Activated CD8-positive, alpha-beta memory T cell treated with anti-CD3 and anti-CD28 coated beads, Interleukin-2, amount 50 U/mL, for 4 hours (primary cell): ENCODE measurements around the gene METTL2A.
"Not testable (repeated sequence)": the region's sequence is repeated elsewhere in the genome, so short reads cannot be mapped to it uniquely, and the experiment has no call there.

Source experiments
- DNase-seq: peaks from one replicate; pipeline ENCODE4 v3.0.0-alpha.2; 2020

Gene METTL2A

DNA sequence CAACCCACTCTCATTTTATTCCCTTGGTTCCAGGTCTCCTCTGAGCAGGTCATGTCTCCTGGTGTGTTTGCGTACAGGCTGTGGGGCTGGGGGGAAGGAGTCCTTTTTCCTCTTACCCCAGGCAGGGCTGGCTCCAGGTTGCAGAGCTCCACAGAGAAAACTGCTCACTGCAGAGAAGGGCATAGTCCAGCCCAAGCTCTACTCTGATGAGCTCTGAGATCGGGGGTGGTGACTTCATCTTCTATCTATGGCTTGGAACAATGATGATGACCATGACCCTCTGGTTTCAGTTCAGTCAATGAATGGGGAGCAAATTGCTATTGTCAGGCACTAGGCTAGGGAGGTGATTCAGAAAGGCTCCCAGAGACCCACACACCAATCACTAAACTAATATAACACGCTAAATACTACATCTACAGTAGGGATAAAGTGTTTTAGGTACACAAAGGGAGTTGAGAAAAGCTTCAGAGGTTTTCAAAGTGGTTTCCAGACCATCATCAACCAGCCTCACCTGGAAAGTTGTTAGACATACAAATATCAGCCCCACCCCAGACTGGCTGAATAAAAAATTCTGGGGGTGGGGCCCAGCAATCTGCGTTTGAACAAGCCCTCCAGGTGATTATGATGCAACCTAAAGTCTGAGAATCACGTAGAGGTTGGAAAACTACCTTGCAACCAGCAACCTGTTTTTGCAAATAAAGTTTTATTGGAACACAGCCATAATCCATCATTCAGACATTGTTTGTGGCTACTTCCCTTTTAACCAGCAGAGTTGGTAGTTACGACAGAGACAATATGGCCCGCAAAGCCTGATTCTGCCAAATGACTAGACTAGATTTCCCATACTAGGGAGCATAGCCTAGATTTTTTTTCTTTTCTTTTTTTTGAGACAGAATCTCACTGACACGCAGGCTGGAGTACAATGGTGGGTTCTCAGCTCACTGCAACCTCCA is 49.6 kb downstream of the METTL2A start:
- not testable (repeated sequence) for DNase-seq

- DNase-seq = not testable (repeated sequence)
Measured at GRCh38 chr17:62477111-62477510, 53.4 kb downstream of the METTL2A start.

- DNase-seq = peak; percentile 41
Measured at GRCh38 chr17:62477718-62478408, 54.2 kb downstream of the METTL2A start.

GRCh38 chr17:62478424-62478879 is 54.8 kb downstream of the METTL2A start, which contains the start of gene TLK2:
TSS of gene TLK2 (plus strand) at chr17:62478825. CDS start at chr17:62481126, 2,301 bp downstream.
- DNase-seq = peak; percentile 82

DNA sequence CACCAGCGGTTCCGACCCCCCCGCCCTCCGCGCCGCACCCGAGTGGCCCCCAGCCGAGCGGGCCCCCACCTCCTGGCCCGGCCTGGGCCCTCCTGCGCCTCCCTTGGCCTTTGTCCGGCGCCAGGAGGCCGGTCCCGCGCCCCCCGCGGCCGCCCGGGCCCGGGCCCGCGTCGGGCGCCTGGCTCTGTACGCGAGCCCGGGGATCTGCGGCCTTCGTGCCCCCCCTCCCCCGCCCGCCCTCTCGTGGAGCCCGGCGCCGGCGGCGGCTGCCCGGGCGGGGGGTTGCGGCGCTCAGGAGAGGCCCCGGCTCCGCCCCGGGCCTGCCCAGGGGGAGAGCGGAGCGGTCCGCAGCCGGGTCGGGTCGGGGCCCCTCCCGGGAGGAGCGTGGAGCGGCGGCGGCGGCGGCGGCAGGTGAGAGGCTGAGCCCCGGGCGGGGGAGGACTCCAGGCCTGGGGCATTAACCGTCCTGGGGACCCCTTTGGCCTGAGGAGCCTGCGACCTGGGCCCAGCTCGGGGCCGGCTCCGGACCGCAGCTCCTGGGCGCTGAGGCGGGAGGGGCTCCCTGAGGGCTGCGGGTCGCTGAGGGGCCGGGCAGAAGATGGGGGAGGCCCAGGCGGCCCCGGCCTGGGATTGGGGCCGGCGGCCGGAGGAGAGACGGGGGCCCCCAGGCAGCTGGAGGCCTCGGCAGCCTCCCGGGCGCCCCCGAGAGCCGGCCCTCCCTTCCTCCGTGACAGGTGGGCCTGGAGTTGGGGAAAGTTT is 55.4 kb downstream of the METTL2A start:
- peak; percentile 50 for DNase-seq

GRCh38 chr17:62479639-62480258 is 56.1 kb downstream of the METTL2A start:
- DNase-seq = not testable (repeated sequence)

- DNase-seq = not testable (repeated sequence)
Measured at GRCh38 chr17:62482553-62482952, 58.9 kb downstream of the METTL2A start.

DNA sequence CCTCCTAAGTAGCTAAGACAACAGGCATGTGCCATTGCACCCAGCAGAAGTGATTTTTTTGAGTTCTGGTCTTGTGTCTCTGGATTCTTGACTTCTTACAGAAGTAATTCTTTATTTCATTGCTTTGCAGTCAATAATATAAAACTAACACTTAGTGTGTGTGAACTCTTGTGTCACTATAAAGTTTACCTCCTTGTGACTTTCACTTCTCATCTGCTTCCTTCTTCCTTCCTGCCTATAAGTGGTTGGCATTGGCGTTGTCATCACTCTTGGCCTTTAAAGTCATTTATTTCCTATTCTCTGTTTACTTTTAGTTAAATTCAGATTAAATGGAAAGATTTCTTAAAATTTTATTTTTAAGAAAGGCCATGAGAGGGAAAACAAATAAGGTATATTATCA is 67.3 kb downstream of the METTL2A start:
- not testable (repeated sequence) for DNase-seq

GRCh38 chr17:62493049-62493655 is 69.5 kb downstream of the METTL2A start:
- DNase-seq = not testable (repeated sequence)

GRCh38 chr17:62494073-62494472 is 70.4 kb downstream of the METTL2A start:
- DNase-seq = not testable (repeated sequence)

DNA sequence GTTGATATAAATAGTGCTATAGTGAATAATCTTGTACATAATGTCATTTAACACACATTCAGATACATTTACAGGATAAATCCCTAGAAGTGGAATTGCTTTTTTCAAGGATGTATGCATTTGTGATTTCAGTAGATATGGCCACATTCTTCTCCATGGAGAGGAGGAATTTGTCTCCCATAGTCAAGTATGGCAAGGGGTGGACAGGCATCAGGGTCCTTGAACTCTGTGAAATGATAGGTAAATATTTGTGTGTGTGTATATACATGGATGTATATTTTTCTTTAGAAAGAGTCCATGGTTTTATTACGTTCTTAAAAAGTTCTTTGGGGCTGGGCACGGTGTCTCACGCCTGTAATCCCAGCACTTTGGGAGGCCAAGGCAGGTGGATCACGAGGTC is 72.6 kb downstream of the METTL2A start:
- DNase-seq = not testable (repeated sequence)

DNA sequence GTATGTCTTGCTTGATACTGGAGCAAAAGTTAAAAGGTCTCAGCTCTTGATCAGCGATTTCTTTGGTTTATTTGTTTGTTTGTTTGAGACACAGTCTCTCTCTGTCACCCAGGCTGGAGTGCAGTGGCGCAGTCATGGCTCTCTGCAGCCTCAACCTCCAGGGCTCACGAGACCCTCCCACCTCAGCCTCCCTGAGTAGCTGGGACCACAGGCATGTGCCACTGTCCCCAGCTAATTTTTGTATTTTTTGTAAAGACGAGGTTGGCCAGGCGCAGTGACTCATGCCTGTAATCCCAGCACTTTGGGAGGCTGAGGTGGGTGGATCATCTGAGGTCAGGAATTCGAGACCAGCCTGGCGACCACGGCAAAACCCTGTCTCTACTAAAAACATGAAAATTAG is 75.1 kb downstream of the METTL2A start:
- not testable (repeated sequence) for DNase-seq
